22Rv1 (cell line): ENCODE measurements around the gene PPFIA1.
A peak's percentile ranks its signal among the peaks of the same experiment; 100 is the strongest.

Experiments
- H3K27ac ChIP-seq: fragments of 450-650 bp; 2 replicates; pipeline ENCODE4 v1.5.1; 2017
- ZFX ChIP-seq: fragments of 450-650 bp; IDR thresholded peaks from 2 replicates; pipeline ENCODE4 v1.6.1; 2017; ENCODE audit warnings: antibody characterized with exemption, borderline replicate concordance
- TF ChIP-seq, protein P1 (sequence below): fragments of 450-650 bp; IDR thresholded peaks from 2 replicates; pipeline ENCODE4 v1.5.1; 2017; ENCODE audit warnings: mild to moderate bottlenecking

Gene PPFIA1

DNA sequence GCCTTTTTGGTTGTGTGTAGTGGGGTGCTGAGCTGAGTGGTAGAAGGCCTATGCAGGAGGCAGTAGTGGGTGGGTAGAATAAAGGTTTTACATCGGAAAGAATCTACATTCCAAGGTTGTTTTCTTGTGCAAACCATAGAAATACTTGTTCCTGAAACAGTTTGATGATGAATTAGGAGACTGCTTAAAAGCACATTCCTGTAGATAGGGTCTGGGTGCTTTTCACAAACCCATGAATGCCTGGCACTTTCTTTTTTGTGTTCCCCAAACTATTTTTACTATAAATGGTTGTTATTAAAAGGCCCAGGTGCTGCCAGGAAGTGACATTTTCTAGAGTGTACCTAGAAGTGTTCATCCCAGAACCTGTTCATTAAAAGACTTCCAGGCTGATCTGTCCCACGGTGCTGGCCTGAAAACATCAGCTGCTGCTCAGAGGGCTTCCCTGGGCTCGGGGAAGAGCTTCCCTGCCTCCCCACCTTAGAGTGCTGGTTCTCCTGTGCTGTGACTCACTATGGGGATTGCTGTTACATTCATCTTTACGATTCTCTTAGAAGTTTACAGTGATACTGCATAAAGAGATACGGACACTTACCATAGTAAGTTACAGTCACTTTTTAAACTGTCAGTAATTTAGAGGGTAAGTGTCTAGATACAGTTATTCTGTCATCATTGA is 27.9 kb downstream of the PPFIA1 start:
- H3K27ac ChIP-seq: no peak overlapping the region
- TF ChIP-seq ZFX: no peak
- TF ChIP-seq, protein P1, sequence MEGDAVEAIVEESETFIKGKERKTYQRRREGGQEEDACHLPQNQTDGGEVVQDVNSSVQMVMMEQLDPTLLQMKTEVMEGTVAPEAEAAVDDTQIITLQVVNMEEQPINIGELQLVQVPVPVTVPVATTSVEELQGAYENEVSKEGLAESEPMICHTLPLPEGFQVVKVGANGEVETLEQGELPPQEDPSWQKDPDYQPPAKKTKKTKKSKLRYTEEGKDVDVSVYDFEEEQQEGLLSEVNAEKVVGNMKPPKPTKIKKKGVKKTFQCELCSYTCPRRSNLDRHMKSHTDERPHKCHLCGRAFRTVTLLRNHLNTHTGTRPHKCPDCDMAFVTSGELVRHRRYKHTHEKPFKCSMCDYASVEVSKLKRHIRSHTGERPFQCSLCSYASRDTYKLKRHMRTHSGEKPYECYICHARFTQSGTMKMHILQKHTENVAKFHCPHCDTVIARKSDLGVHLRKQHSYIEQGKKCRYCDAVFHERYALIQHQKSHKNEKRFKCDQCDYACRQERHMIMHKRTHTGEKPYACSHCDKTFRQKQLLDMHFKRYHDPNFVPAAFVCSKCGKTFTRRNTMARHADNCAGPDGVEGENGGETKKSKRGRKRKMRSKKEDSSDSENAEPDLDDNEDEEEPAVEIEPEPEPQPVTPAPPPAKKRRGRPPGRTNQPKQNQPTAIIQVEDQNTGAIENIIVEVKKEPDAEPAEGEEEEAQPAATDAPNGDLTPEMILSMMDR: no peak

DNA sequence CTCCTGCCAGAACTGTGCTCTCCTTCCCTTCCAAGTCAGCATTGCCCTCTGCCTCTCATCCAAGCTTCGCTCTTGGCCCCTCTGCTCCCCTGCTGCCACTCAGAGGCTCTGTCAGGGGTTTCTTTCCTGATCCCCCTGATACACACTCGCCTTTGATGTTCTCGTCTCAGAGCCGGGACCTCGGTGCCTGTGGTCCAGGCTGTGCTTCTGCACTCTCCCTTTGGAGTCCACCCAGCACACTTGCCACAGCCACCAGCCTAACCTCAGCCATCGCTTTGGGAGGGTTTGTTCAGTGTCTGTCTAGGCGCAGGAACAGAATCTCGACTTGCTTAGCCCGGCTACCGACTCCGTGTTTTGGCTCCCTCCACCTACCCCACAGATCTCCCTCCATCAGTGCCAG is 29.1 kb downstream of the PPFIA1 start:
- TF ChIP-seq, protein P1: no peak
- no peak for TF ChIP-seq ZFX
- H3K27ac ChIP-seq: no peak overlapping the region

DNA sequence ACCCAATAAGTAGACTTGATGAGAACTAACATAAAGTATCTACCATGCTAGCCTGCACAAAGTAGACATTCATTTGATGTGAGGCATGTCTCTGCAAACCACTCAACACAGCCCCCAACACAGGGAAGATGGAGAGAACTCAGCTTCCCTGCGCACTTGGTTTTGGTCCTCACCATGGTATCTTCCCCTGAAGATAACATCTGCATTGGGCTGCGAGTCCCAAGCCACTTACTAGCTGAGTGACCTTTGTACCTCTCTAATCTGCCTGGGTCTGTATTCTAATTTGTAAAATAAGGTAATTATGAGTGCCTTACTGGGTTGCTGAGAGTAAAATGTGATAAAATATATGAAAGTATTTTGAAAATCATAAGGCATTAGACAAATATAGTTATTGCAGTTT is 30.7 kb downstream of the PPFIA1 start:
- TF ChIP-seq, protein P1: no peak
- no peak for TF ChIP-seq ZFX
- H3K27ac ChIP-seq: peak overlapping the region; percentile 24

DNA sequence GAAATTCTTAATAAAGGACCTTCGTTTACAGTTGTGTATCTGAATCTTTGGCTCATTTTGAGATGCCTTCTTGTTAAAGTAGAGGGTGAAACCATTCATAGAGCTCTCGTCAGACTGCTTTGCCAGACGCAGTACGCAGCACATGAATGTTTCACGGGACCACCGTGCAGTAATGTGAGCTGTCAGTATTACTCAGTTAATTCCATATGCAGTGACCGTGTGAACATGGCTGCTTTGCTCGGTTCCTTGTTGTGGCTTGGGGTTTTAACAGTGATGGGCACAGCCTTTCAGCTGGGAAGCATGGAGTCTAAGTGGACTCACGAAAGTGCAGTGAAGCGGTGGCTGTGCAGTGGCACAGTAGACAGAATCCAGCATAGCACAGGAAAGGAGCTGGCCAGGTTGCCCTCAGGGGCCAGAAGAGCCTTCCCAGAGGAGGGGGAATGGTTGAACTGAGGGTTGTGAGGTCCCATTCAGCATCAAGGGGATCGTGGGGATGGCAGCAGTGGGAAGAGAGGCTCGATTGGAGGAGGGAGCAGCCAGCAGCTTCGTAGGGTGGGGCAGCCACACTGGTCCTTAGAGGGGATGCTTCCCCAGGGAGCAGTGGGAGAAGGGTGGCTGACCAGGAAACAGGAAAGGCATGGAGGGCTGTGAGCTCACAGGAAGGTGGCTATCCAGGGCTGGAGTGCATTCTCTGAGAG is 31.4 kb downstream of the PPFIA1 start:
- TF ChIP-seq ZFX: no peak
- TF ChIP-seq, protein P1: no peak
- H3K27ac ChIP-seq: no peak overlapping the region

DNA sequence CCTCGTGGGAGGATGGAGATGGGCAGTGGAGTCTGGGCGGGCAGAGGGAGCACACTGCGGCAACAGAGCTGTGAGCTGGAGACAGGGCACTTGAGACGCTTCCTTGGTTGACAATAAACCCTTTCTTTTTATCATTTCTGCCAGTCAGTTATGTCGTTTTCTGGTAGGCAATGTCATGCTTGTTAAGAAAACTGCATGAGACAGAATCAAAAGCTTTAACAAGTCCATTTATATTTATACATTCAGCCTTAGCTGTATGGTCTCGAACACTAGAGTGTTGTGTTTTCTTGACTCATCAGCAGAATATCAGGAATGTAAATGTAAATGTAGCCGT is 31.9 kb downstream of the PPFIA1 start:
- H3K27ac ChIP-seq: no peak overlapping the region
- TF ChIP-seq, protein P1: no peak
- TF ChIP-seq ZFX: no peak

DNA sequence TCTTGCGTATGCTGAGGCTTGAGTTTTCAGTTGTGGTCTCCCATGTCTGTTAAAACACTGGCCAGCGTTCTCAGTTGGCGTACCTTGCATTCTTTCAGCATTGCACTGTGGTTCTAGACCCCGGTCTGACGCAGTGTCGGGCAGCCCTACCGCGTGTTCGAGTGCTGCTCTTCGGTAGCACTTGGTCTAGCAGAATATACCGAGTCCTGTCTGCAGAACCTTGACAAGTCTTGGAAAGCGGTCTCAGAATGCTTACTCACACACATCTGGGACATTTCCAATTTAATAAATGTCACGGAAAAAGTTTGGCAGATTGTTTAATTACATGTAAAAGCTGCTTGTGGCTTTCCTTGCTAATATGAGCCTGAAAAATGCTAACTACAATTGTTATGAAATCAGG is 32.6 kb downstream of the PPFIA1 start:
- TF ChIP-seq ZFX: no peak
- TF ChIP-seq, protein P1: no peak
- H3K27ac ChIP-seq: no peak overlapping the region

DNA sequence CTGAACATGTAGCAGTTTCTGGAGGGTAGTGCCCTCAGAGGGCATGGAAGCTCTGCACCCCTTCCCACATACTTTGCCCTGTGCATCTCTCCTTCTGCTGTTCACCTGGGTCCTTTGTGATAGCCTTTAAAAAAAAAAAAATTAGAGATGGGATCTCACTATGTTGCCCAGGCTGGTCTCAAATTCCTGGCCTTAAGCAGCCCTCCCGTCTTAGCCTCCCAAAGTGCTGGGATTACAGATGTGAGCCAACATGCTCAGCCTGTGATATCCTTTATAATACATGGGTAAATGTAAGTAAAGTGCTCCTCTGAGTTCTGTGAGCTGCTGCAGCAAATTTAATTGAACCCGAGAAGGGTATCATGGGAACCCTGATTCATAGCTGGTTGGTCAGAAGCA is 33.7 kb downstream of the PPFIA1 start:
- H3K27ac ChIP-seq: no peak overlapping the region
- TF ChIP-seq ZFX: no peak
- TF ChIP-seq, protein P1: no peak
